ENCODE data around the gene MYLK.

The MYLK gene

GRCh38 chr3:123584284-123584987 lies 299.7 kb downstream of the MYLK start:
- DNase-seq, result no peak

GRCh38 chr3:123583561-123583960 lies 300.6 kb downstream of the MYLK start:
- no peak for DNase-seq

- DNase-seq, result no peak
These were observed 301.8 kb downstream of the MYLK start for GRCh38 chr3:123582315-123582714.

GRCh38 chr3:123576122-123576521 lies 308.0 kb downstream of the MYLK start:
- DNase-seq, result peak; percentile 45

- DNase-seq, result no peak
These were observed 312.2 kb downstream of the MYLK start for GRCh38 chr3:123571973-123572365.

GRCh38 chr3:123571264-123571972 lies 312.7 kb downstream of the MYLK start:
- DNase-seq, result no peak

- DNase-seq, result no peak
These were observed 315.3 kb downstream of the MYLK start for GRCh38 chr3:123568875-123569274.

GRCh38 chr3:123568034-123568433 lies 316.1 kb downstream of the MYLK start:
- no peak for DNase-seq

- DNase-seq, result no peak
These were observed 320.1 kb downstream of the MYLK start for GRCh38 chr3:123564056-123564455.

GRCh38 chr3:123562547-123562946 lies 321.6 kb downstream of the MYLK start:
- DNase-seq, result no peak

GRCh38 chr3:123561188-123561587 lies 322.9 kb downstream of the MYLK start:
- DNase-seq, result no peak

Measured in stimulated activated CD4-positive, alpha-beta T cell treated with anti-CD3 and anti-CD28 coated beads, Interleukin-15, amount 100 ng/mL, for 24 hours (primary cell).